Activated CD4-positive, CD25-positive, alpha-beta regulatory T cell treated with anti-CD3 and anti-CD28 coated beads, Interleukin-2, amount 50 U/mL, for 24 hours (primary cell): ENCODE results near the gene LDLRAD4.
A peak's percentile ranks its signal among the peaks of the same experiment; 100 is the strongest.

Source experiments
- ATAC-seq, 2 donors: fragments of 150-1000 bp; cut with Tn5 transposase; one replicate each; pipeline ENCODE4 v1.10.0; 2021; ENCODE audit warnings: mild to moderate bottlenecking in 1 of 2, moderate library complexity in 1 of 2

The LDLRAD4 gene

DNA sequence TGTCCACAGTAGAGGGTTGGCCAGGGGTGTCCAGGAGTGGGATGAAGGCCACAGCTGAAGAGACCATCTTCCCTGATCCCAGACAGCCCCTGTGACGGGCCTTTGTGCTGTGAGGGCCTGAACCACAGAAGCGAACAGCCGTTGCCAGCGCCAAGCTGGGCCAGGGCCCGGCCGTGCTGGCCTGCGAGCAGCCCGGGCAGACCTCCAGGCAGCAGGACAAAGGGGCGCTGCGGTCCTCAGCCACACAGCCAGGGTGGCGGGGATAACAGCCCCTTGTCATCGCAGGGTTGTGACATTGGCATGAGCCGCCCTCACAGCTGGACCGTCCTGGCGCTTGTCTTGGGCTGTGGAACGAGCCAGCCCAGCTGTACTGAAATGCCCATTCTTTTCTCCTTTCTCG lies 346.7 kb downstream of the LDLRAD4 start:
- ATAC-seq: no peak

GRCh38 chr18:13566941-13567746 lies 348.6 kb downstream of the LDLRAD4 start:
- peak; percentile 52 to 54 for ATAC-seq

- ATAC-seq: peak; percentile 53 to 63
Measured at GRCh38 chr18:13568443-13569392, 350.2 kb downstream of the LDLRAD4 start.

GRCh38 chr18:13570216-13570615 lies 351.7 kb downstream of the LDLRAD4 start:
- ATAC-seq: no peak

- ATAC-seq: peak; percentile 30 to 38
Measured at GRCh38 chr18:13570856-13571495, 352.4 kb downstream of the LDLRAD4 start.

- no peak for ATAC-seq
Measured at GRCh38 chr18:13572148-13572547, 353.6 kb downstream of the LDLRAD4 start.

GRCh38 chr18:13572721-13573120 lies 354.2 kb downstream of the LDLRAD4 start:
- ATAC-seq: no peak

DNA sequence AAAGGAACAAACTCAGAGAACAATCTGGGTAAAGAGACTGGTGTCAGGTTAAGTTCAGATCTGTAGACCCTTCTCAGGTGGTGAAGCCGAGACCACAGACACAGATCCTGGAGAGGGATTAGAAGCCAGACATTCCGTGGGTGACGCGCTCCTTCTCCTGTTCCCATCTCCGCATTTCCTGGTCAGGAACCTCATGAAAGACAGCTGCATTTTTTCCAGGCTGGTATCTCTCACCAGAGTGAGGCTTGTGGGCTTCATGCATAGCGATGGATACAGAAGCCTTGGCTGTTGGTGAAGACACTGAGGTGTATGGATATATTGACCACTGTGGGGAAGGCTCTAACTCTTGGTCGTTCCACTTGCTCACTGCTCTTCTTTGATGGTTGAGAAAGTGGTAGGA lies 355.2 kb downstream of the LDLRAD4 start:
- no peak for ATAC-seq

GRCh38 chr18:13574355-13574754 lies 355.8 kb downstream of the LDLRAD4 start:
- ATAC-seq: no peak

GRCh38 chr18:13574761-13575160 lies 356.2 kb downstream of the LDLRAD4 start:
- ATAC-seq: no peak

GRCh38 chr18:13576598-13576997 lies 358.0 kb downstream of the LDLRAD4 start:
- ATAC-seq: no peak

DNA sequence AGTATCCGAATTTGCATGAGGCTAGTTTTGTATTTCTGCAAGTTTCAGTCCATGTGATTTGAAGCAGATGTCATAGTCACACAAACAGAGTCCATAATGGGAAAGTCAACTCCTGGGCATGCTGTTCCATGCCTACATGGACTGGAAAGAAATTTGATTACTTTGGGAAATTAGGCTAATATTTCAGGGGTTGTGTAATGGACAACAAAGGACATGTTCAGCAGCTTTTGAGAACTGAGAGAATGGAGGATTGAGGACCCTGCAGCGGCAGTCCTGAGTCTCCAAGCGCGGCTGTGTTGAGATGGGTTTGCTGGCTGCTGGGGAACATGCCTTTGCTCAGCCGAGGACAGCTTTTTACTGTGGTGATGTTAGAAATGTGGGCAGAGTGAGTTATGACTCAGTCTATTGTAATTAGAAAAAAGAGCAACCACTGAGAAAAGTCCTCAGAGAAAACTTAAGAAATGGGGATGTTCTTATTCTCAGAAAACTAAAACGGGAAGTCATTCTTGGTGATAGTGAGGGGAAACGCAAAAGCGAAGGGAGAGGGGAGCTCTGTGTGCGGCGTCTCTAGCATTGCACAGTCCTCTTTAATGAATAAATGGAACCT lies 358.6 kb downstream of the LDLRAD4 start:
- ATAC-seq: peak; percentile 88 to 90

- no peak for ATAC-seq
Measured at GRCh38 chr18:13577781-13578180, 359.2 kb downstream of the LDLRAD4 start.

GRCh38 chr18:13578400-13578799 lies 359.8 kb downstream of the LDLRAD4 start:
- ATAC-seq: no peak

- peak in 1 of 2 donors; percentile 26 for ATAC-seq
Measured at GRCh38 chr18:13579874-13580273, 361.3 kb downstream of the LDLRAD4 start.

DNA sequence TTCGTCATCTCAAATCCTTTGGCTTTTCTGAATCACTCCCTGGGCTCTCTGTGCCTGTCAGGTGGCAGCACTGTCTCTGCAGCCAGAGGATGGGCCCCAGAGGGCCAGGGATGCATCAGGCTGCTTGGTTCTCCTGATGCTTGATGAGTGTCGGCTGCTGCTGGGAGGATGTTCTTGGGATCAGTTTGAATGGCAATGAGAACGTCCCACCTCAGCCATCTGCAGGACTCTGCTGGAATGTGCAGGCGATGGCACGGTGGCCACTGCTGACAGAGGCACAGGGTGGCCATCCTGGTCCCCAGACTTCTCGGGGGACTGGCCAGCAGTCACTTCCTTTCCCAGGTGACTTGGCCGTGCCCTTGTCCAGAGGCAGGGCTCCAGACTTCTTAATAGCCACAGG lies 361.8 kb downstream of the LDLRAD4 start:
- no peak for ATAC-seq

- no peak for ATAC-seq
Measured at GRCh38 chr18:13580991-13581390, 362.4 kb downstream of the LDLRAD4 start.

- ATAC-seq: no peak
Measured at GRCh38 chr18:13581496-13582177, 363.1 kb downstream of the LDLRAD4 start.

DNA sequence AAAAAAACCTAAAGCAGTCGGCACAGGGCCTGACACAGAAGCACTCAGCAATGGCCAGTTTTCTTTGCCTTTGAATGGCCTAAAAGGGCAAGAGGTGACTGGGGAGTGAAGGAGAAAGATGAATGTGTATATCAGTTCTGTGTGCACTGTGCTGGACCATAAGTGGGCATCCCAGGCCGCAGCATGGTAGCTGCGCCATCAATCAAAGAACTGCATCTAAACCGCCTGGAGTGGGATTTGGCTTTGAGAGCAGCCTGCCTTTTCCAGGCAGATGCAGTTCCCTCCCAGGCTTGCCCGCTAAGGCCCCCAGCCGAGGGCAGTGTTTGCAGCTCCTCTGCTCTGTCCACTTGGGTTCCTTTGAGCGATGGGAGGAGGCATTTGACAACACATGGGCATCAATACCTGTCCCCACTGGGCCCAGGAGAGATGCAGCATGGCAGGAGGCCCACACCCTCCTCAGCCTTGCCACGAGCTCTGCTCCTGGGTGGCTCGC lies 363.7 kb downstream of the LDLRAD4 start:
- ATAC-seq: no peak

GRCh38 chr18:13583576-13584550 lies 365.3 kb downstream of the LDLRAD4 start:
- no peak for ATAC-seq

- ATAC-seq: no peak
Measured at GRCh38 chr18:13584825-13585224, 366.3 kb downstream of the LDLRAD4 start.
